ENCODE measurements around the gene RPTOR.
A peak's percentile ranks its signal among the peaks of the same experiment; 100 is the strongest.

RPTOR gene

GRCh38 chr17:80790021-80790765, 245.6 kb downstream of the RPTOR start:
- Histone ChIP-seq H3K36me3 (ENCODE audit: control insufficient read depth in 2 of 2, insufficient read depth in 1 of 2, low read length in 2 of 2) (peaks cover 0 to 12% of the 10 kb centered on the region in 2 experiments; a peak in 1 of 3 replicates), H3K9me3 (ENCODE audit: control insufficient read depth, insufficient read depth, low read depth, low read length) (no peaks in the 10 kb centered on the region), H3K27ac (ENCODE audit: extremely low read depth, low read depth, low read length) (peak overlapping the region; percentile 28; the same call in 1 of the 2 replicates), H3K4me1 (ENCODE audit: control insufficient read depth, insufficient read depth, low read length) (peaks cover 19% of the 10 kb centered on the region), H3K4me3 (ENCODE audit: low read depth, low read length) (no peak overlapping the region)
- ChIA-PET CTCF (interaction anchor here (0.7 kb wide), 1 partner anchor 43 kb away, joined by 3 read pairs; no protein-coding TSS in a partner anchor), POLR2A (no interaction called here)
- TF ChIP-seq ZNF148 (tag by site-specific recombination; IDR thresholded peaks at IDR 0.05; ENCODE audit: borderline replicate concordance) (no peak), ZNF776 (tag by site-specific recombination; IDR thresholded peaks at IDR 0.05; ENCODE audit: borderline replicate concordance) (no peak), ZNF561 (tag by site-specific recombination; IDR thresholded peaks at IDR 0.05; ENCODE audit: borderline replicate concordance) (no peak), ZBTB26 (tag by site-specific recombination; optimal IDR thresholded peaks at IDR 0.05) (no peak)

- H3K4me1 ChIP-seq (ENCODE audit: control insufficient read depth, insufficient read depth, low read length): peaks cover 19% of the 10 kb centered on the region
- TF ChIP-seq ZNF785 (tag by site-specific recombination; IDR thresholded peaks at IDR 0.05) (no peak), ZNF148 (tag by site-specific recombination; IDR thresholded peaks at IDR 0.05; ENCODE audit: borderline replicate concordance) (no peak), PRDM10 (tag by site-specific recombination; IDR thresholded peaks at IDR 0.05) (no peak), ZNF280C (tag by site-specific recombination; IDR thresholded peaks at IDR 0.05) (no peak), OSR2 (tag by site-specific recombination; IDR thresholded peaks at IDR 0.05) (no peak), ZNF292 (tag by site-specific recombination; IDR thresholded peaks at IDR 0.05; ENCODE audit: borderline replicate concordance, low read depth) (no peak), ZBTB20 (tag by site-specific recombination; IDR thresholded peaks at IDR 0.05) (no peak), ZNF362 (tag by site-specific recombination; IDR thresholded peaks at IDR 0.05) (no peak)
- ChIA-PET POLR2A (no interaction called here), CTCF (interaction anchor here (0.6 to 1.2 kb wide), 3 partner anchors 11 to 110 kb away, joined by 3 read pairs; no protein-coding TSS in a partner anchor)
- no peak overlapping the region for H3K4me3 ChIP-seq (ENCODE audit: low read depth, low read length)
- H3K36me3 ChIP-seq (ENCODE audit: control insufficient read depth in 2 of 2, insufficient read depth in 1 of 2, low read length in 2 of 2): peaks cover 0 to 12% of the 10 kb centered on the region in 2 experiments; a peak in 1 of 3 replicates
- H3K27ac ChIP-seq (ENCODE audit: extremely low read depth, low read depth, low read length): no peak overlapping the region
- no peaks in the 10 kb centered on the region for H3K9me3 ChIP-seq (ENCODE audit: control insufficient read depth, insufficient read depth, low read depth, low read length)
These were observed 246.5 kb downstream of the RPTOR start for GRCh38 chr17:80790981-80791742.
